Embryonic facial prominence (tissue), 1 donor: ENCODE results near the gene SOX8.

Source experiments
- DNase-seq: peaks from one replicate; pipeline ENCODE4 v3.0.0-alpha.2; 2016; ENCODE audit errors: extremely low spot score

SOX8 gene

DNA sequence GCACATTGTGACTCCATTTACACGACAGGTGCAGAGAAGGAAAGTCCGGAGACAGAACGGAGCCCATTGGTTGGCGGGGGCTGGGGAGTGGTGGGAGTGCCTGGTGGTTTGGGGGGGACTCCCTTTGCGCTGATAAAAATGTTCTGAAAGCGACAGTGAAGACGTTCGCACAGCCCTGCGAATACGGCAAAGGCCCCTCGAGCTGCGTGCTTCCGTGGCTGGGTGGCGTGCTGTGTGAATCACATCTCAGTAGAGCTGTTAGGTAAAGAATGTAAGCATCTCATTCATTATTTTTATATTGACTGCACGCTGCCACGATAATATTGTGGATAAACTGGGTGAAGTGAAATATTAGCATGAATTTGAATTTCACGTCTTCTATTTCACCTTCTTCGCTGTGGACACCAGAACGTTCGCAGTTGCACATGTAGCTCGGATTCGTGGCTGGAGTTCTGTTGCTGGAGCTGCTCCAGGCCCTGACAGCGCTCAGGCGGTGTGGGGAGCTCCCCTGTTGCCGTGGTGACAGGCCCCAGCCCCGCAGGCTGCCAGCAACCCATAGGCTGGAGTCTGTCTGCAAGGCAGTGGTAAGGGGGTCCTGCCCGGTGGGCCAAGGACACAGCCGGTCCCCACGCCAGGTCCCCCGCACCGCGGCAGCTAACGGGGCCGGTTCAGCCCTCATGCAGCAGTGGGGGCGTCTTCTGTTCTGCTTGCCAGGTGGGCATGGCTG lies 44.6 kb downstream of the SOX8 start:
- no peak for DNase-seq

DNA sequence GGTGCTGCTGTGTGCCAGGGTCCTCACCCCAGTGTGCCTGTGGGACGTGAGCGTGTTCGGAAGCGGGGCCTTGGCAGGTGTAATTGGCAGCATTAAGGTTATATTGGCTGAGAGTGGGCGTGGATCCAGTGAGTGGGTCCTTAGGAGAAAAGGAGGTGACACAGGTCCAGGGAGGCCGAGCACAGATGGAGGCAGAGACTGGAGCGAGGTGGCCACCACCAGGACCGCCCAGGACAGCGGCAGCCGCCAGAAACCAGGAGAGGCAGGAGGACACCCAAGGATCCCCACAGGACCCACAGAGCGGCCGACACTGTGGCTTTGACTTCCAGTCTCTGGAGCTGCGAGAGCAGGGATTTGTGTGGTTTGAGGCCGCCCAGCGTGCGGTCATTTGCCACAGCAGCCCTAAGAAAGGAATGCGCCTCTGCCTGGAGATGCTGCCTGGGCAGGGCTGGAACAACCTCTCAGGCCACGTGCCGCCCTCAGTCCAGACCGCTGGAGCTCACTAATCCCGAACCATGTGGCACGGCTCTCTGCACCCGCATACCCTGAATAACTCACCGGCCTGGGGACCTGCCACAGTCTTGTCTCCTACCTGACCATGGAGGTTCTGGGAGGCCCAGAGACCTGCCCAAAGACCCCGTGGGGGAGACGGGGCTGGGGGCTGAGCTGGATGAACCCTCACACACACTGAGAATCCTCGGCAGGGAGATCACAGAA lies 45.4 kb downstream of the SOX8 start:
- no peak for DNase-seq

DNA sequence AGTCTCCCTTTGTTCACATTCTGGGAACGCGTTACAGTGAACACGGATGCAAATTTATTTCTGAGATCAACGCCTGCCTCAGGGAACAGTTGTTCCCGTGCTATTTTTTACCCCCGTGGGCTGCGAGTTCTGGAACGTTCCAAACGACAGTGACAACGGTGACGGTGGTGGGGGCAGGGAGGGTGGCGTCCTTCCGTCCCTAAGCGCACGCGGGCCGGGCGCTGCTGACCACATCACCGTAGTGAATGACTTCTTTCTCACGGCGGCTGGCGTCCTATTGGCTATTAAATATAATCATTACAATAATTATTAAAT lies 45.9 kb downstream of the SOX8 start:
- DNase-seq, result no peak

DNA sequence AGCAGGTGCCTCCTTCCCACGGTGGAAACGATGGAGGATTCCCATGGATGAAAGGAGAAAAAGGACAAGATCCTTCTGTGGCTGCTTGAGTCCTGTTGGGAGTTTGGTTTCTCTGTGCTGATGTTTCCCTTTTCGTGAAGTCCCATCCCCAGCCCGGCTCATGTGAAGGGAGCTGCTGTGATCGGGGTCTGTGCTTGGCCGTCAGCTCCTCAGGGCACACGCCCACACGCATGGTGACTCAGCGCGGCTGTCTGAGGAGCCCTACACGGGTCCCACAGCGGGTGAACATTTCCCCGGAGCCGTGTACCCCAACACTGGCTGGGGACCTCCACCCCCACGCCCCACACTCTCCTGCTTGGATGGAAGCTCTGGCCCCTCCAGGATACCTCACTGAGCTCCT lies 46.5 kb downstream of the SOX8 start:
- DNase-seq, result no peak

DNA sequence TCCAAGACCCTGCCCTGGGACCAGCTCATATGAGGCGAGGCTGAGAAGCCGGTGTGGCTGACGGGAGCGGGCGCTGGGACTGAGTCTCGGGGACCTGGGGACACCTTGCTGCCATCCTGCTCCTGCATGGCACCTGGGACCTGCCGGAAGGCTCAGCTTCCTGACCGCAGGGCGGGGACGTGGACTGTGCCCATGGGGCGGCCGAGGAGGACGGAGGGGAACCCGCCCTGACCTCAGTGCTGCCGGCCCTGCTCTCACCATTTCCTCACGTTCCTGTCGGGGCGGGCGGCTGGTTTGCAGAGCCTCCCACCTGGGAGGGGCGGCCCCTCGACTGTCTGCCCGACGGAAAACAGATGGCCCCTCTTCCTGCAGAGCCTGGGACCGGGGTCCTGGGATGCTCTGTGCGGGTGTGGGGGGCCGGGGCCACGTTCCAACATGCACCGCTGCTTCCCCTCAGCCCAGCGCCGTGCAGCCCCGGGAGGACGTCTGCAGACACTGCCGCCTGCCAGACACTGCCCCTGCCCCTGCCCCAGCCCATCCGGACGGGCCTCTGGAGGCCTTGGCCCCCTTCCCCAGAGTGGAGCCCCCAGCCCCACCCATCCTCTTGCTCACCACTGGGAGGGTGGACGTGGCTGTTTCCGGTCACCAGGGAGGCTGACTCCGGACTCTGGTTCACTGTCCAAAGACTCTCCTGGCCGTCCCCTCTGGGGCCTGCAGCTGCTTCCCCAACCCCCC lies 47.1 kb downstream of the SOX8 start:
- no peak for DNase-seq

DNA sequence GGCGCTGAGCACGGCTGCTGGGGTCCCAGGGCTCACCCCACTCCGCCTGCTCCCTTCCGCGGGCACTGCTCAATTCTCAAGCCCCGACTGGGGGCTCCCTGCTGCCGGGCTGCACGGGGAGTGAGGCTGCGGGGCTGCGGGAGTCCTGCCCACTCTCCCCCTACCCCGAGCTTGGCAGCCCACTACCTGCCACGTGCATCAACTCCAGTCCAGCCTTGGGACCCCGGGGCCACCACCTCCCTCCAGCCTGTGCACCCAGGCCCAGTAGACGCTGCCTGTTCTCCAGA lies 47.6 kb downstream of the SOX8 start:
- no peak for DNase-seq

DNA sequence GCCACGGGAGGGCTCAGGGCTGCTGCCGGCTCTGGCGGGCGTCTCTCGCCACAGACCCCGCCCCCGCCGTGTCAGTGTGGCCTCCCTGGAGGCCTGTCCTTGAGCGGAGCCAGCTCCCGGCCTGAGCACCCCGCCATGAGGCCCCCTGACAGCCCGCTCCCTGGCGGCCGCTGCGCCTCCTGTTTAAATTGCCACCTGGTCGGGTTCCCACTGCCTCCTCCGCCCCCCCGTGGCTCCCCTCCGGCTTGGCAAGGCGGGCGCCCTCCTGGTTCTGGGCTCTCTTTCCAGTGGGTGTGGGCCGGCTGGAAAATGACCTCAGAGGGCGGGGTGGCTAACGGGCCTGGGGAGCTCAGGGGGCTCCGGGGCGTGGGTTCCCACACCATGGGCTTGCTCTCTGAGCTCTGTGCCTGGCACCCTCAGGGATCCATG lies 48.9 kb downstream of the SOX8 start:
- DNase-seq, result no peak

DNA sequence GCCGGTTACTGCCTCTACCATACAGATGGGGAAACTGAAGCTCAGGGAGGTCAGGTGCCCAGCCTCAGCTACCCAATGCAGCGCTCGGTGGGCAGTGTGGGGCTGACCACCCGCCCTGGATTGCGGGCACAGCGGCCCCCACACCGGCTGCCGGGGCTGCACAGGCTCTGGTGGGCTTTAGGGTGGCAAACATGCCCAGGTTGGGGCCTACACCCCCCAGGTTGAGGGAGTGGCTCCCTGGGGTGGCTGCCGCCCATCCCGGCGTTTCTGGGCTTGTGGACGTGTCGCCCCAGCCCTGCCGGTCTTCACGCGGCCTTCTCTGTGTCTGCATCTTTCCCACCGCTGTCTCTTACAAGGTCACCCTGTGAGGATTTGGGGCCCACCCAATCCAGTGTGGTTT lies 50.1 kb downstream of the SOX8 start:
- no peak for DNase-seq

DNA sequence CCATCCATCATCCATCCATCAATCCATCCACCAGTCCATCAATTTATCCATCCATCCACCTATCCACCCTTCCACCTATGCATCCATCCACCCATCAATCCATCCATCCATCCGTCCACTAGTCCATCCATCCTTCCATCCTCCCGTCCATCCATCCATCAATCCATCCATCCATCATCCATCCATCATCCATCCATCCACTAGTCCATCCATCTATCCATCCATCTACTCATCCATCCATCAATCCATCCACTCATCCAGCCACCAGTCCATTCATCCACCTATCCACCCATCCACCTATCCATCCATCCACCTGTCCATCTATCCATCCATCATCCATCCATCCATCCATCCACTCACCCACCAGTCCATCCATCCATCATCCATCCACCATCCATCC lies 51.0 kb downstream of the SOX8 start:
- DNase-seq, result no peak

DNA sequence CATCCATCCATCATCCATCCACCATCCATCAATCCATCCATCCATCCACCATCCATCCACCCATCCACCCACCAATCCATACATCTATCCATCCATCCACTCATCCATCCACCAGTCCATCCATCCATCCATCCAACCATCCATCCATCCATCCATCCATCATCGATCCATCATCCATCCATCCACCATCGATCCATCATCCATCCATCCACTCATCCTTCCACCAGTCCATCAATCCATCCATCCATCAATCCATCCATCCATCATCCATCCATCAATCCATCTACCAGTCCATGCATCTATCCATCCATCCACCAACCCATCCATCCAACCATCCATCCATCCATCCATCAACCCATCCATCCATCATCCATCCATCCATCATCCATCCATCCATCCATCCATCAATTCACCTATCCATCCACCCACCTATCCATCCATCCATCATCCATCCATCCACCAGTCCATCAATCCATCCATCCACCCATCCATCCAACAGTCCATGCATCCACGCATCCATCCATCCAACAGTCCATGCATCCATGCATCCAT lies 51.6 kb downstream of the SOX8 start:
- DNase-seq, result no peak

DNA sequence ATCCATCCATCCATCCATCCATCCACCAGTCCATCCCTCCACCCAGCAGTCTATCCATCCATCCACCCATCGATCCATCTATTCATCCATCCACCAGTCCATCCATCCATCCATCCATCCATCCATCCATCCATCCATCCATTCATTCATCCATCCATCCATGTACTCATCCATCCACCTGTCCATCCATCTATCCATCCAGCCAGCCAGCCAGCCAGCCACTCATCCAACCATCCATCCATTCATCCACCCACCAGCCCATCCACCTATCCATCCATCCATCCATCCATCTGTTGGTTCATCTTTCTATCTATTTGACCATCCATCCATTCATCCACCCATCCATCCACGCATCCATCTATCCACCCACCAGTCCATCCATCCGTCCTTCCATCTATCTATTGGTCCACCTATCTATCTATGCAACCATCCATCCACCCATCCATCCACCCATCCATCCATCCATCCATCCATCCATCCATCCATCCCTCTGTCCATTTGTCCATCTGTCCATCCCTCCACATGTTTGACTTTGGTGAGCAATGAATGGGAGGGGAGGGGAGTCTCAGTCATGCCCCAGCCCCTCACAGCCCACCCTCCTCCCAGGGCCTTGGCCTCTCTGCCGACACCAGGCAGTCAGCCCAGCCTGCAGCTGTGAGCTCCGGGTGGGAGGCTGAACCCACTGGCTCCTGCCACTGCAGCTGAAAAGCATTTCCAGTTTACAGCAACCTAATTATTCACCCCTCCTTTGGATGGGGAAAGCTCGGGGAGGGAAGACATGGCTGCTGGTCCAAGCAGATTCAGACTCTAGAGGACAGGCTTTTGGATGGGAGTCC lies 52.9 kb downstream of the SOX8 start:
- no peak for DNase-seq

DNA sequence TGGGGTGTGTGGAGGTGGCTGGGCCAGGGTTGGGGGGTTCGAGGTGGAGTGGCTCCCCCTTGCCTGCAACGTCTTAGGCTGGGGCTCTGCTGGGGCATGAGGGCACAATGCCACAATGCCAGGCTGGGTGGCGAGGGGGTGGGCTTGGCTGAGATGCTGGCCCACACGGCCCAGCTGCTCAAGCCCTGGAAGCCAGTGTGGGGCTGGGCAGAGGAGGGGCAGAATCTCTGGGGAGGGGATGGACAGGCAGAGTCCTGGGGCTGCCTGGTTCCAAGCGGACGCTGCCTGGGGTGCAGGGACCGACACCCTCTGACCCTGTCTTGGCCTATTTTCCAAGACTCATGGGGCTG lies 53.5 kb downstream of the SOX8 start:
- DNase-seq, result no peak

DNA sequence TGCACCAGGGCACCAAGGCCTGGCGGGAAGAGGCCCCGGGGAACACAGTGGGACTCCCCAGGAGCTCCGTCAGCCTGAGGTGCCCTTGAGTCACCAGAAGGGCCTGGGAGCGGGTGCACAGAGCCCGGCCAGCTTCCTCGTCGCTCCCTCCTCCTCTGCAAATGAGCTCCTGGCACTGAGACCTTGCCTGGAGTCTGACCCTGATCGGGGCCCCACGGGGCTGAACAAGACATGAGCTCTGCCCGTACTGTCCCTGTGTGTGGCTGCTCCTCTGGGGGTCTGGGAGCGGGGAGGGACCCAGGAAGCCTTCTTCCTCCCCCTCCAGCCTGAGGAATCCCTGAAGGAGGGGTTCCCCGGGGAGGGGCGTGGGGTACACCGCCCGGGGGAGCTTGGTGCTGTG lies 54.6 kb downstream of the SOX8 start:
- no peak for DNase-seq
